Measurements from ENCODE around the gene TAP2. TPM values are rescaled to one million over a fixed set of nuclear protein-coding genes. Genes with fewer than 3 reads are reported as not detected.

Gene TAP2
- total and polyA plus RNA-seq, 10 of the 15 experiments (the other 5 are each of a cell fraction or from before 2014, with no cell fraction given): 5.3 to 77.2 (median 35.3) TPM

DNA sequence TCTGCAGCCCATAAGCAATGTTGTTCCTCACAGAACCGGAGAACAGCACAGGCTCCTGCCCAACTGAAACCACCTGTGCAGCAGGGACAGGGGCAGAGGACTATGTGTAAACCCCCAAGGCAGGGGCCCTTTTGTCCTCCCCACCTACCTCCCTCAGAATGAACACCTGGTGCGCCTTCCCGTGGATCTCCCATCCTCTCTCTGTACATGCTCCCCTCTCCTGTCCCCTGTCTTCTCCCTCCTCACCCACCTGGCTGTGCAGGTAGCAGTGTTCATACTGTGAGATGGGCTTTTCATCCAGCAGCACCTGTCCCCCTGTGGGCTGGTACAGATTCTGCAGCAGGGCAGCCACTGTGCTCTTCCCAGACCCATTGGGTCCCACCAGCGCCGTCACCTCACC is 8.5 kb downstream of the TAP2 start:
- SMC1A ChIA-PET (ENCODE audit: uncharacterized antibody, unreplicated experiment): no interaction called here
- RAD21 ChIA-PET (ENCODE audit: unreplicated experiment): no interaction called here
- peaks cover 8% of the 10 kb centered on the region; the same call in 1 of the 2 replicates for H3K4me1 ChIP-seq (ENCODE audit: control insufficient read depth, insufficient read depth, low read length)
- H3K4me3 ChIP-seq: no peak overlapping the region
- TF ChIP-seq MXI1 (IDR thresholded peaks at IDR 0.05; ENCODE audit: low read depth, low read length): no peak
- no peaks in the 10 kb centered on the region for H4K20me1 ChIP-seq (ENCODE audit: control insufficient read depth, insufficient read depth)
- H3K27ac ChIP-seq (ENCODE audit: control insufficient read depth, insufficient read depth): no peak overlapping the region
- peaks cover 9 to 50% of the 10 kb centered on the region in 2 experiments for H3K36me3 ChIP-seq (ENCODE audit: control insufficient read depth in 2 of 2, insufficient read depth in 2 of 2, low read length in 1 of 2)
- BruUV-seq (replicated peaks): no TSS peak
- peaks cover 5% of the 10 kb centered on the region for H3K79me2 ChIP-seq (ENCODE audit: control insufficient read depth, insufficient read depth, low read length)
- DNase-seq (ENCODE audit: low read depth, low spot score): no peak
- no peak overlapping the region for H3K9ac ChIP-seq (ENCODE audit: control insufficient read depth, insufficient read depth, low read length)
- FAIRE-seq: no peak
- no peaks in the 10 kb centered on the region for H3K27me3 ChIP-seq (replicated peaks in 1 of 2; ENCODE audit: control insufficient read depth in 2 of 2, insufficient read depth in 2 of 2, low read length in 1 of 2)
- no peak overlapping the region for H2AFZ ChIP-seq (ENCODE audit: control insufficient read depth, low read depth, low read length)
- 98% methylated on average over 5 of the region's 5 CpGs for WGBS (ENCODE audit: insufficient coverage, insufficient replicate concordance, low lambda C conversion rate, missing lambda C conversion rate)
- ATAC-seq: no peak
- POLR2A ChIA-PET: no interaction called here
- in situ Hi-C loops (cut with MboI) (no loop called here), intact Hi-C loops (cut with micrococcal nuclease; ENCODE audit: unreplicated experiment) (no loop called here)
- CTCF ChIA-PET: no interaction called here
- no peaks in the 10 kb centered on the region; the same call in 2 of the 3 replicates for H3K9me3 ChIP-seq (replicated peaks; ENCODE audit: control insufficient read depth, insufficient read depth, low read length)
- H3K4me2 ChIP-seq (ENCODE audit: control insufficient read depth, insufficient read depth): no peak overlapping the region

DNA sequence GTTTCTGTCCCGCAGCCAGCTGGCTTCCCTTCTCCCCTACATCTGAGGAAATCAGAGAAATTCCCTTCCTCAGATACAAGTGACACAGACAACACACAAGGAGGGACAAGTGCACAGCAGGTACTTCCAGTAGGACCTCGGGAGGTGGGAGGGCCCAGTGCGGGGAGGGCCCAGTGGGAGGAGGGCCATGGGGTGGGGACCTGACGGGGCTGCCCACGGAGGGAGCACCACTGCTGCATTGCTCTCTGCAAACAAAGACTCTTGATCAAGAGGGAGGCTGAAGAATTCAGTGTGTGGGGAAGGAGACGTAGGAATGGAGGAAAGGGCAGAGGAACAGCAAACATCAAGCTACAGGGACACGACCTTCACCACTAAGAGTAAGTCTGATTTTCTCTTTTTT is 9.0 kb downstream of the TAP2 start:
- ChIA-PET POLR2A (no interaction called here), CTCF (no interaction called here), RAD21 (ENCODE audit: unreplicated experiment) (no interaction called here), SMC1A (ENCODE audit: uncharacterized antibody, unreplicated experiment) (no interaction called here)
- FAIRE-seq (no peak), ATAC-seq (no peak), DNase-seq (ENCODE audit: low read depth, low spot score) (no peak)
- BruUV-seq (replicated peaks): no TSS peak
- H3K27me3 ChIP-seq (replicated peaks in 1 of 2; ENCODE audit: control insufficient read depth in 2 of 2, insufficient read depth in 2 of 2, low read length in 1 of 2): no peaks in the 10 kb centered on the region
- H3K27ac ChIP-seq (ENCODE audit: control insufficient read depth, insufficient read depth): no peak overlapping the region
- TF ChIP-seq POLR2AphosphoS5 (IDR thresholded peaks at IDR 0.05; ENCODE audit: low read length) (peak; percentile 4; the same call in 1 of the 2 replicates), YBX1 (IDR thresholded peaks at IDR 0.05) (no peak), CHD4 (IDR thresholded peaks at IDR 0.05) (no peak)
- WGBS (ENCODE audit: insufficient coverage, insufficient replicate concordance, low lambda C conversion rate, missing lambda C conversion rate): 81% methylated on average over 7 of the region's 7 CpGs
- in situ Hi-C loops (cut with MboI): no loop called here
- H3K4me2 ChIP-seq (ENCODE audit: control insufficient read depth, insufficient read depth): no peak overlapping the region
- peaks cover 5% of the 10 kb centered on the region for H3K79me2 ChIP-seq (ENCODE audit: control insufficient read depth, insufficient read depth, low read length)
- H4K20me1 ChIP-seq (ENCODE audit: control insufficient read depth, insufficient read depth): no peaks in the 10 kb centered on the region
- peaks cover 9 to 45% of the 10 kb centered on the region in 2 experiments for H3K36me3 ChIP-seq (ENCODE audit: control insufficient read depth in 2 of 2, insufficient read depth in 2 of 2, low read length in 1 of 2)
- no peak overlapping the region for H2AFZ ChIP-seq (ENCODE audit: control insufficient read depth, low read depth, low read length)
- H3K4me1 ChIP-seq (ENCODE audit: control insufficient read depth, insufficient read depth, low read length): peaks cover 8% of the 10 kb centered on the region; the same call in 1 of the 2 replicates
- intact Hi-C loops (cut with micrococcal nuclease; ENCODE audit: unreplicated experiment): loop anchor here (5.0 kb wide), 1 partner anchor 38 kb away; no protein-coding TSS in a partner anchor
- H3K9ac ChIP-seq (ENCODE audit: control insufficient read depth, insufficient read depth, low read length): no peak overlapping the region
- H3K9me3 ChIP-seq (replicated peaks; ENCODE audit: control insufficient read depth, insufficient read depth, low read length): no peaks in the 10 kb centered on the region; the same call in 2 of the 3 replicates
- no peak overlapping the region for H3K4me3 ChIP-seq

Data from GM12878 (cell line).